ENCODE measurements around the gene ANAPC16.

GRCh38 chr10:72206511-72207229 lies 9.1 kb upstream of the ANAPC16 start:
- TF ChIP-seq, protein P1, sequence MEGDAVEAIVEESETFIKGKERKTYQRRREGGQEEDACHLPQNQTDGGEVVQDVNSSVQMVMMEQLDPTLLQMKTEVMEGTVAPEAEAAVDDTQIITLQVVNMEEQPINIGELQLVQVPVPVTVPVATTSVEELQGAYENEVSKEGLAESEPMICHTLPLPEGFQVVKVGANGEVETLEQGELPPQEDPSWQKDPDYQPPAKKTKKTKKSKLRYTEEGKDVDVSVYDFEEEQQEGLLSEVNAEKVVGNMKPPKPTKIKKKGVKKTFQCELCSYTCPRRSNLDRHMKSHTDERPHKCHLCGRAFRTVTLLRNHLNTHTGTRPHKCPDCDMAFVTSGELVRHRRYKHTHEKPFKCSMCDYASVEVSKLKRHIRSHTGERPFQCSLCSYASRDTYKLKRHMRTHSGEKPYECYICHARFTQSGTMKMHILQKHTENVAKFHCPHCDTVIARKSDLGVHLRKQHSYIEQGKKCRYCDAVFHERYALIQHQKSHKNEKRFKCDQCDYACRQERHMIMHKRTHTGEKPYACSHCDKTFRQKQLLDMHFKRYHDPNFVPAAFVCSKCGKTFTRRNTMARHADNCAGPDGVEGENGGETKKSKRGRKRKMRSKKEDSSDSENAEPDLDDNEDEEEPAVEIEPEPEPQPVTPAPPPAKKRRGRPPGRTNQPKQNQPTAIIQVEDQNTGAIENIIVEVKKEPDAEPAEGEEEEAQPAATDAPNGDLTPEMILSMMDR (IDR thresholded peaks at IDR 0.05) = no peak
- no peak for TF ChIP-seq EZH2 (IDR thresholded peaks at IDR 0.05; ENCODE audit: borderline replicate concordance, insufficient read depth, low read depth, low read length, poor library complexity, severe bottlenecking)

Measured in B cell (primary cell).